MM.1S (cell line): ENCODE data around the gene ABCG2.

Source experiments
- CTCF ChIP-seq: fragments of 300-600 bp; sonication (generic); IDR thresholded peaks from 2 replicates; pipeline ENCODE4 v1.5.1; 2016; ENCODE audit warnings: antibody characterized with exemption, low read length, mixed read lengths
- EZH2 ChIP-seq: fragments of 300-600 bp; sonication (generic); optimal IDR thresholded peaks from 2 replicates; pipeline ENCODE3; 2017; ENCODE audit warnings: low read depth, mild to moderate bottlenecking, antibody characterized with exemption, low read length, mixed read lengths
- EZH2phosphoT487 ChIP-seq: fragments of 300-600 bp; sonication (generic); IDR thresholded peaks from 2 replicates; pipeline ENCODE4 v1.6.1; 2018; ENCODE audit warnings: antibody characterized with exemption, low read length

DNA sequence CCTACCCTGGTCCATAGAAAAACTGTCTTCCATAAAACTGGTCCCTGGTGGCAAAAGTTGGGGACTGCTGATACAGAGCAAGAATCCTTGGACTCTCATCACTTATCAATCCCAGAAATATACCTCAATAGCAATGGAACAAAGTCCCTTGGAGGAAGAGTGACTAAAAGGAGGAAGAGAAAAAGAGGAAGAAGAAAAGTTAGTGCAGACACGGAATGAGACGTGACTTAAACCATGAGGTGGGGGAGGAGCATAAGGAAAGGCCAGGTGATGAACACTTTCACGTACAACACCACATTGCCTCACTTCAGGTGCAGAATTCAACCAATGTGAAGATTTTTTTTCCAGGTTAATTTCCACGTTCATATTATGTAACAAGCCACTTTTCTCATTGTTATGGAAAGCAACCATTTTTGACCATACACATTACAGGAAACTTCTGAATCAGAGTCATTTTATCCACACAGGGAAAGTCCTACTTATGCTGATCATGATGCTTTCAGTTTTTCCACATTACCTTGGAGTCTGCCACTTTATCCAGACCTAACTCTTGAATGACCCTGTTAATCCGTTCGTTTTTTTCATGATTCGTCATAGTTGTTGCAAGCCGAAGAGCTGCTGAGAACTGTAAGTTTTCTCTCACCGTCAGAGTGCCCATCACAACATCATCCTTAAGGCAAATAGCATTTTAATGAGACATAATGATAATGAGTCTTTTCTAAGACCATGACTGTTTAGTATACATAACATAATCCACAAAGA, 27.7 kb downstream of the ABCG2 start:
- no peak for TF ChIP-seq CTCF
- no peak for TF ChIP-seq EZH2phosphoT487
- TF ChIP-seq EZH2: no peak
